HCT116 (cell line): ENCODE measurements around the gene SLC13A3. TPM values are rescaled to one million over a fixed set of nuclear protein-coding genes. Genes with fewer than 3 reads are reported as not detected.

Experiments used
- total RNA-seq: library from RNA; stranded (reverse); gene quantifications from one replicate; pipeline ENCODE4 v1.2.1, GENCODE V29; 2021; ENCODE audit not compliant: unreplicated experiment

Gene SLC13A3
- total RNA-seq, 1 experiment from 2014 or later = not detected

Other genes starting within 250 kb of the SLC13A3 start
- gene ELMO2, start 244.8 kb downstream of the SLC13A3 start, total RNA-seq = 22.9 TPM
- not detected for gene ZNF334, start 137.9 kb downstream of the SLC13A3 start, total RNA-seq
- not detected for gene OCSTAMP, start 100.8 kb downstream of the SLC13A3 start, total RNA-seq
- 9.2 TPM for gene TP53RK, start 38.0 kb upstream of the SLC13A3 start, total RNA-seq
- gene SLC2A10, start 58.2 kb upstream of the SLC13A3 start, total RNA-seq = 0.05 TPM
- gene EYA2, start 243.4 kb upstream of the SLC13A3 start, total RNA-seq = not detected